ENCODE data around the gene ABI1. TPM values are rescaled to one million over a fixed set of nuclear protein-coding genes. Genes with fewer than 3 reads are reported as not detected.

The ABI1 gene
- total RNA-seq, 1 donor from 2014 or later, result 29.4 TPM

- DNase-seq (ENCODE audit: low read depth in 2 of 2), result peak in 1 of 2 donors; percentile 62
Observed at GRCh38 chr10:26855186-26855585, 5.6 kb downstream of the ABI1 start.

GRCh38 chr10:26854524-26854923, 6.2 kb downstream of the ABI1 start:
- DNase-seq (ENCODE audit: low read depth in 2 of 2), result no peak

GRCh38 chr10:26844396-26844975, 16.3 kb downstream of the ABI1 start:
- no peak for DNase-seq (ENCODE audit: low read depth in 2 of 2)

- no peak for DNase-seq (ENCODE audit: low read depth in 2 of 2)
Observed at GRCh38 chr10:26843736-26844135, 17.0 kb downstream of the ABI1 start.

- peak in 1 of 2 donors; percentile 45 for DNase-seq (ENCODE audit: low read depth in 2 of 2)
Observed at GRCh38 chr10:26841733-26842317, 18.9 kb downstream of the ABI1 start.

- peak in 1 of 2 donors; percentile 48 for DNase-seq (ENCODE audit: low read depth in 2 of 2)
Observed at GRCh38 chr10:26840938-26841732, 19.6 kb downstream of the ABI1 start.

- no peak for DNase-seq (ENCODE audit: low read depth in 2 of 2)
Observed at GRCh38 chr10:26839966-26840627, 20.7 kb downstream of the ABI1 start.

- DNase-seq (ENCODE audit: low read depth in 2 of 2), result no peak
Observed at GRCh38 chr10:26837139-26837538, 23.6 kb downstream of the ABI1 start.

GRCh38 chr10:26835025-26835424, 25.7 kb downstream of the ABI1 start:
- DNase-seq (ENCODE audit: low read depth in 2 of 2), result no peak

GRCh38 chr10:26832960-26833359, 27.8 kb downstream of the ABI1 start:
- no peak for DNase-seq (ENCODE audit: low read depth in 2 of 2)

GRCh38 chr10:26831936-26832335, 28.8 kb downstream of the ABI1 start:
- no peak for DNase-seq (ENCODE audit: low read depth in 2 of 2)

- no peak for DNase-seq (ENCODE audit: low read depth in 2 of 2)
Observed at GRCh38 chr10:26829810-26830515, 30.8 kb downstream of the ABI1 start.

GRCh38 chr10:26824015-26824690, 36.6 kb downstream of the ABI1 start:
- no peak for DNase-seq (ENCODE audit: low read depth in 2 of 2)

- no peak for DNase-seq (ENCODE audit: low read depth in 2 of 2)
Observed at GRCh38 chr10:26821699-26822570, 38.8 kb downstream of the ABI1 start.

- no peak for DNase-seq (ENCODE audit: low read depth in 2 of 2)
Observed at GRCh38 chr10:26815500-26815899, 45.3 kb downstream of the ABI1 start.

GRCh38 chr10:26810435-26811026, 50.2 kb downstream of the ABI1 start:
- no peak for DNase-seq (ENCODE audit: low read depth in 2 of 2)

- DNase-seq (ENCODE audit: low read depth in 2 of 2), result no peak
Observed at GRCh38 chr10:26809973-26810372, 50.8 kb downstream of the ABI1 start.

GRCh38 chr10:26807532-26807931, 53.2 kb downstream of the ABI1 start:
- no peak for DNase-seq (ENCODE audit: low read depth in 2 of 2)

- DNase-seq (ENCODE audit: low read depth in 2 of 2), result no peak
Observed at GRCh38 chr10:26806557-26806956, 54.2 kb downstream of the ABI1 start.

All from dermis microvascular lymphatic vessel endothelial cell (primary cell).